Osteocyte (in vitro differentiated cells): Measurements from ENCODE around the gene LRRTM3. TPM values are rescaled to one million over a fixed set of nuclear protein-coding genes. Genes with fewer than 3 reads are reported as not detected.

ENCODE experiments used
- DNase-seq: peaks from one replicate; pipeline ENCODE4 v3.0.0; 2021; ENCODE audit warnings: mixed read lengths; ENCODE audit not compliant: unreplicated experiment; ENCODE audit errors: extremely low spot score
- H3K27ac Mint-ChIP-seq: one replicate; pipeline ENCODE4 v1.8.0; 2021; ENCODE audit warnings: mild to moderate bottlenecking, mixed read lengths; ENCODE audit not compliant: unreplicated experiment
- H3K27me3 Mint-ChIP-seq: one replicate; pipeline ENCODE4 v1.8.0; 2021; ENCODE audit warnings: mixed read lengths; ENCODE audit not compliant: unreplicated experiment
- H3K36me3 Mint-ChIP-seq: one replicate; pipeline ENCODE4 v1.8.0; 2021; ENCODE audit warnings: mixed read lengths; ENCODE audit not compliant: unreplicated experiment
- H3K4me1 Mint-ChIP-seq: one replicate; pipeline ENCODE4 v1.8.0; 2021; ENCODE audit warnings: mixed read lengths; ENCODE audit not compliant: unreplicated experiment
- H3K4me3 Mint-ChIP-seq: one replicate; pipeline ENCODE4 v1.8.0; 2021; ENCODE audit warnings: mild to moderate bottlenecking, moderate library complexity, mixed read lengths; ENCODE audit not compliant: unreplicated experiment
- H3K9me3 Mint-ChIP-seq: one replicate; pipeline ENCODE4 v1.8.0; 2021; ENCODE audit warnings: mixed read lengths; ENCODE audit not compliant: unreplicated experiment
- CTCF ChIP-seq: fragments of 200-600 bp; sonication (generic); IDR thresholded peaks from 2 replicates; pipeline ENCODE4 v1.5.0; 2021; ENCODE audit warnings: antibody characterized with exemption, mild to moderate bottlenecking, moderate library complexity
- long read RNA-seq: library from polyadenylated mRNA; unstranded; transcript quantifications from one replicate; pipeline ENCODE4 v2.0.0, GENCODE V29; 2021
- total RNA-seq: library from RNA; stranded (reverse); gene quantifications from 2 replicates; pipeline ENCODE4 v1.2.1, GENCODE V29; 2021

LRRTM3 gene
- total RNA-seq, result 0.21 and 0.63 TPM in 2 replicates
- long read RNA-seq, full-length matches to known transcripts, result 1 of 1 reads
- long read RNA-seq, partial matches to known transcripts, result 0 of 1 reads
- long read RNA-seq, other reads (novel, unspliced or antisense), result 0 of 1 reads

DNA sequence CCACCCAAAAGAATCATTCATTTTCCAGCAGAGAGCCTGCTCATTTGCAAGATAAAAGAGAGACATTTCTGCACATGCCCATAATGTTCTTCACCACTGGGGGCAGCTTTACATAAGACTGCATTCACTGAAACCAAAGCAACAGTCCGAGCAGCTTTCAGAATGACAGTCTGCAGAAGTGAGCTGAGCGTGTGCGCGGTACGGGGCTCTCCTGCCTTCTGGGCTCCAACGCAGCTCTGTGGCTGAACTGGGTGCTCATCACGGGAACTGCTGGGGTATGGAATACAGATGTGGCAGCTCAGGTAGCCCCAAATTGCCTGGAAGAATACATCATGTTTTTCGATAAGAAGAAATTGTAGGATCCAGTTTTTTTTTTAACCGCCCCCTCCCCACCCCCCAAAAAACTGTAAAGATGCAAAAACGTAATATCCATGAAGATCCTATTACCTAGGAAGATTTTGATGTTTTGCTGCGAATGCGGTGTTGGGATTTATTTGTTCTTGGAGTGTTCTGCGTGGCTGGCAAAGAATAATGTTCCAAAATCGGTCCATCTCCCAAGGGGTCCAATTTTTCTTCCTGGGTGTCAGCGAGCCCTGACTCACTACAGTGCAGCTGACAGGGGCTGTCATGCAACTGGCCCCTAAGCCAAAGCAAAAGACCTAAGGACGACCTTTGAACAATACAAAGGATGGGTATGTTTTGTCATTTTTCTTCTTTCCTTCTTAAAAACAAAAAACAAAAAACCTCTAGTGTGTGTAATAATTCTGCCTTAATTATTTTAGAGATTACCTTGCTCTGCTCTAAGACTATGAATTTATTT is at the start of gene LRRTM3:
LRRTM3 (plus strand) TSS at position 141 of the 820 bp plus-strand sequence.
- TF ChIP-seq CTCF, result peak; percentile 77
- Mint-ChIP-seq H3K36me3 (no peaks in the 10 kb centered on the region), H3K9me3 (no peaks in the 10 kb centered on the region), H3K27ac (no peak within 1 kb of the TSS), H3K4me3 (peak within 1 kb of the TSS; percentile 75), H3K4me1 (peaks cover 12% of the 10 kb centered on the region), H3K27me3 (peaks cover 45% of the 10 kb centered on the region)
- peak; percentile 86 for DNase-seq

GRCh38 chr10:66877361-66877760 is 48.5 kb upstream of the LRRTM3 start:
- Mint-ChIP-seq H3K9me3 (no peaks in the 10 kb centered on the region), H3K27ac (no peak overlapping the region), H3K4me1 (no peaks in the 10 kb centered on the region), H3K36me3 (no peaks in the 10 kb centered on the region), H3K27me3 (peaks cover 6% of the 10 kb centered on the region), H3K4me3 (no peak overlapping the region)
- DNase-seq, result no peak
- TF ChIP-seq CTCF, result no peak

- DNase-seq, result no peak
- H3K4me1 Mint-ChIP-seq, result no peaks in the 10 kb centered on the region
- peaks cover 4% of the 10 kb centered on the region for H3K27me3 Mint-ChIP-seq
- H3K27ac Mint-ChIP-seq, result no peak overlapping the region
- no peak overlapping the region for H3K4me3 Mint-ChIP-seq
- H3K36me3 Mint-ChIP-seq, result no peaks in the 10 kb centered on the region
- no peak for TF ChIP-seq CTCF
- H3K9me3 Mint-ChIP-seq, result no peaks in the 10 kb centered on the region
Measured at GRCh38 chr10:66880292-66880691, 45.5 kb upstream of the LRRTM3 start.

DNA sequence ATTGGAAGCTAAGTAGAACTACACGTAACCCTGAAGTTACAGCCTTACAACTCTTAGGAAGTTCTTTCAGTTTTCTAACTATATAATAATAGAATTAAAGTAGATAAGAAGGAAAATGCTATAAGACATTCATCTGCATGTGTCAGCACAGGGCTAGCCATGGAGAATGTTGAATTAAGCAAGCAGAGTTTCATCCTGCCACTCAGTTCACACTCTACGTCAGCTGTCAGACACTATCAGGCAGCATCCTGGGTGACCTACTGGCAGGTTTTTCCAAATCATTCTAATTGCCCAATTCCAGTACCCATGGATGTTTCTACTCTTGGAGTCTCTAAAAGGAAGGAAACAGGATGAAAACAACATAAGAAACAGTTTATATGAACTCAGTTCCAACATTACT is 45.0 kb upstream of the LRRTM3 start:
- H3K4me1 Mint-ChIP-seq, result no peaks in the 10 kb centered on the region
- DNase-seq, result no peak
- no peaks in the 10 kb centered on the region for H3K36me3 Mint-ChIP-seq
- TF ChIP-seq CTCF, result no peak
- no peaks in the 10 kb centered on the region for H3K9me3 Mint-ChIP-seq
- H3K27me3 Mint-ChIP-seq, result peaks cover 4% of the 10 kb centered on the region
- H3K4me3 Mint-ChIP-seq, result no peak overlapping the region
- H3K27ac Mint-ChIP-seq, result no peak overlapping the region

- Mint-ChIP-seq H3K36me3 (no peaks in the 10 kb centered on the region), H3K9me3 (no peaks in the 10 kb centered on the region), H3K27ac (no peak overlapping the region)
Measured at GRCh38 chr10:66881814-66882213, 44.0 kb upstream of the LRRTM3 start.

More at GRCh38 chr10:66881814-66882213, 44.0 kb upstream of the LRRTM3 start:
- no peak for DNase-seq
- TF ChIP-seq CTCF, result no peak
- Mint-ChIP-seq H3K4me1 (no peaks in the 10 kb centered on the region), H3K27me3 (peaks cover 5% of the 10 kb centered on the region), H3K4me3 (no peak overlapping the region)
